Heart left ventricle (tissue), 13 donors: ENCODE results near the gene ZNHIT3.

Source experiments
- CTCF ChIP-seq, 12 donors: fragments of 200-600 bp; sonication (generic) in 4 of 12; IDR thresholded peaks; one replicate each; pipeline versions ENCODE4 v1.5.0 to v1.8.0; 2018 to 2022; ENCODE audit warnings: antibody characterized with exemption in 12 of 12, mild to moderate bottlenecking in 5 of 12
- POLR2A ChIP-seq, 2 donors: fragments of 450-650 bp; IDR thresholded peaks; one replicate each; pipeline ENCODE4 v1.6.1; 2017; ENCODE audit warnings: antibody characterized with exemption in 2 of 2, mild to moderate bottlenecking in 2 of 2, moderate library complexity in 2 of 2
- donor health status: ischemic (EF 13 %, LVEDD 7.1; RV severe dilation, severe dysfunction).
- donor health status: DM: no; HTN: yes; CAD: no.
- donor health status: DM: no; HTN: no; CAD: no.
- donor health status: ischemic (EF 25% LVEDD 6.9; RV normal size, moderate dysfunction).
- donor health status: ischemic (EF 25% LVEDD 5.7; RV mildly dilated, moderate dysfunction).
- donor health status: ischemic (EF 35%, LVEDD 5.7; RV mildly dilated, moderate dysfunction).
- donor health status: nonischemic (EF 11% LVEDD 7.7; RV severe dilation, severe dysfunction).
- donor health status: DM: yes; HTN: yes; CAD: no.
- donor health status: PGD.
- donor health status: ischemic (EF 29% LVEDD 5.4; RV normal size, mild dysfunction).
- donor health status: nonischemic (EF 23%, LVEDD 6.1; RV moderate dilation, normal function).

DNA sequence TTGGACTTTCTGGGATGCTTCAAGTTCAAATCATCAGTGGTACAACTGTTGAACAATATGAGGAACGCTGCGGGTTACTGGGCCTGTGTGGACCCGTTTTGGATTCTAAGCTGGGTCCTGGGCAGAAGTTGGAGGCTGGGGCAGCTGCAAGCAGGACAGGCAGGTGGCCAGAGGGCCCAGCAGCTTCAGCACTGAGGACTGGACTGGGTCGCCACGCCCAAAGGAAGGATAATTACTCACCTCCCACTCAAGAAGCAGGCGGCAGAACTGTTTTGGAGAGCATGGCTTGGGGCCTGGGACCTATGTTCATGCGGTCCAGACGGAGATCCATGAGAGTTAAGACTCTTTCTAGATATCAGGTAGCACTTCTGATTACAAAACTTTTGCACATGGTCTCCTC, 1.5 kb upstream of the ZNHIT3 start:
- TF ChIP-seq POLR2A (IDR thresholded peaks at IDR 0.05) (no peak), CTCF (IDR thresholded peaks at IDR 0.05) (no peak)
